GM13977 (cell line): ENCODE measurements around the gene OPCML.

Experiments used
- DNase-seq: peaks from one replicate; pipeline ENCODE4 v3.0.0; 2012; ENCODE audit warnings: low spot score
- CTCF ChIP-seq: IDR thresholded peaks from 2 replicates; pipeline ENCODE4 v1.5.1; 2012; ENCODE audit warnings: mild to moderate bottlenecking, control low read depth; ENCODE audit not compliant: insufficient read depth; ENCODE audit errors: extremely low read depth, missing control alignments
- in situ Hi-C: fragments of 300-500 bp; cut with MboI; formaldehyde crosslinking; loops from one replicate; pipeline ENCODE4 v1.12.0; 2022; ENCODE audit warnings: low sequenced_read_pairs, low pct_unique_long_range_greater_than_20kb, mixed read lengths, inconsistent platforms; ENCODE audit not compliant: unreplicated experiment

OPCML gene

GRCh38 chr11:133072858-133073582, 459.3 kb downstream of the OPCML start:
- in situ Hi-C loops, result no loop called here
- DNase-seq, result no peak

GRCh38 chr11:133072378-133072777, 459.9 kb downstream of the OPCML start:
- DNase-seq, result no peak
- in situ Hi-C loops, result no loop called here
- TF ChIP-seq CTCF, result no peak

More at GRCh38 chr11:133072858-133073582, 459.3 kb downstream of the OPCML start:
- no peak for TF ChIP-seq CTCF

GRCh38 chr11:133070791-133071190, 461.5 kb downstream of the OPCML start:
- in situ Hi-C loops, result no loop called here
- TF ChIP-seq CTCF, result no peak
- no peak for DNase-seq

GRCh38 chr11:133070021-133070713, 462.1 kb downstream of the OPCML start:
- DNase-seq, result no peak
- in situ Hi-C loops, result no loop called here
- TF ChIP-seq CTCF, result no peak

- in situ Hi-C loops, result no loop called here
- TF ChIP-seq CTCF, result no peak
- DNase-seq, result no peak
These were observed 466.3 kb downstream of the OPCML start for GRCh38 chr11:133065847-133066485.

- in situ Hi-C loops, result no loop called here
- DNase-seq, result no peak
- TF ChIP-seq CTCF, result no peak
These were observed 467.3 kb downstream of the OPCML start for GRCh38 chr11:133064961-133065360.
